NCI-H82 (cell line): Measurements from ENCODE around the gene SSBP3.
A peak's percentile ranks its signal among the peaks of the same experiment; 100 is the strongest.

Source experiments
- DNase-seq: peaks from one replicate; lab custom pipeline; 2025; lab: John Stamatoyannopoulos, UW

Gene SSBP3

DNA sequence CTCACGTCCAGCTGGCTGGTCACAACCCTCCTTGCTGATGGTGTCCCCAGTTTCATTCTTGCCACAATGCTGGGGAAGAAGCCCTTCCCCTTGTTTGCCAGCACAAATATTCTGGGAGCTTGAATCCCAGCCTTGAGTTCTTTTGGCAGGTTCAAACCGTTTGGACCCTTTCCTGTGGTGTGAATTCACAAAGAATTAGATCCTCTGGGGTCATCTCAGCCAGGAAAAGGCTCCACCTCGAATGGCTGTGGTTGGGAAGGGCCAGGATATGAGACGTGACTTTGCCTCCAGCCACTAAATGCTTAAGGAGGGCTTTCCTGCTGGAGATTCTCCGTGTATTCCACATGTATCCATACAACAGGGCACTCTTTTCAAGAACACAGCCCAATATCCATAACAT, 139.3 kb downstream of the SSBP3 start:
- no peak for DNase-seq

DNA sequence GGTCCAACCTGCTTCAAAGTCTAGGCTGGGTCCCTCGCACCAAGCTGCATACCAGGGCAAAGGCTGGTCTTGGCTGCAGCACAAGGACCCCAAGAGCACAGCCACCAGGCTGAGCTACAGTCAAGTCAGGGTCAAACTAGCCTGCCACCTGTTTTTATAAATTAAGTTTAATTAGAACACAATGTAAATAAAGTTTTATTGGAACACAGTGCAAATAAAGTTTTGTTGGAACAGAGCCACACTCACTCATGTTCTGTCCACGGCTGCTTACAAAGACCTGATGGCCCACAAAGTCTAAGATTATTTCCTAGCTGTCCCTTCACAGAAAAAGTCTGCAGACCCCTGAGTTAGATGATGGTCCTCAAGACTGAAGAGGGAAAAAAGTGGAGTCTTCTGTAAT, 140.0 kb downstream of the SSBP3 start:
- no peak for DNase-seq

DNA sequence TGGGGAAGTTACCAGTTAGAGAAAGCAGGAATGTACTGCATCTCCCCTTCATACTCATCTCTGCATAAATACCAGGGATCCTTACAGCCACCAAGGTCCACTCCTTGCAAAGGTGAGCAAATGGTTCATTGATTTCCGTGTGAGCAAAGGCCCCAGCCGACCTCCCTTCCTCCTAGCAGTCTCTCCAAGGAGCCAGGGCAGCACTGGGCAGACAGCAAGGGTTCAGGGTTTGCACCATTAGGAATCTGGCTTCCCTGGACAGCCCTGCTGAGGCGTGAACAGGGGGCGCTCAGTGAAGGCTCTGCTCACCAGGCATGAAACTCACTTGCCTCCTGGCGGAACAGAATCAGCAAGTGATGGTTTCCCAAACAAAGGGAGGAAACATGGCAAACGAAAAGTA, 140.5 kb downstream of the SSBP3 start:
- DNase-seq, result no peak

DNA sequence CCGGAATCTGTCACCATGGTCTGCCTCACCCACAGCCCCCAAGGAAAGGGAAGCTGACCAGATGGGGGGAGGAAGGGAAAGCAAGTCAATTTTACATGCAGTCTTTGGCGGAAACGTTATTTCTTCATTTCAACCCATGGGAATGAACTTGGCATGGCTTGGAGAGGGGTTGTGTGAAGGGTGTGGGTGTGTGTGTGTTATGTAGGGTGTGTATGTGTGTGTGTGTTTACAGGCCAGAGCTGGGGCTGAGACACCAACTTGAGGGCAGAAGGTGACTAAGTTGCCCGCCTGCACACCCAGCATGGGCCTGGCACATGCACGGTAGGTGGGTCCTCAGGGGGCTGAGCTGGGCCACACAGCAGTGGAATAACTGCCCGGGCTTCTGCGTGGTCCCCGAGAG, 141.1 kb downstream of the SSBP3 start:
- DNase-seq, result no peak

DNA sequence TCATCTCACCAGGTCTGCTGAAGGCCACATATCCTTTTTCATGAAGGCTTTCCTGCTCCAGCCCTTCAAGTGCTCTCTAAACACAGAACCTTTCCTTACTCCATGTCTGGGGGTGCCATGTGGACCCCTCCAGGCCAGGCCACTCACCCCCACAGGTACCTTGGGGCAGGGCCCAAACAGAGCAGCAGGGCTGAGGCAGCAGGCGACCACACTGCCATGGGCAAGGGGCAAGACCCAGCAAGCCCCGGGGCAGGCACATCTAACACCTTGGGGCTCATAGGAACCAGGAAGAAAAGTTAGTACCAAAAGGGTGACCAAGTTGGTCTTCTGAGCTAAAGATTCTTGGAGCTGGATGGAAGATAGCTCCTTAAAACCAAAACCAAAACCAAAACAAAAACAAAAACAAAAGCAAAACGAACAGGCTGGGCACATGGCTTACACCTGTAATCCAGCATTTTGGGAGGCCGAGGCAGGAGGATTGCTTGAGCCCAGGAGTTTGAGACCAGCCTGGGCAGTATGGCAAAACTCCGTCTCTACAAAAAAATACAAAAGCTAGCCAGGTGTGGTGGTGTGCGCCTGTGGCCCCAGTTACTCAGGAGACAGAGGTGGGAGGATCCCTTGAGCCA, 142.5 kb downstream of the SSBP3 start:
- DNase-seq, result no peak

- no peak for DNase-seq
These were observed 143.9 kb downstream of the SSBP3 start for GRCh38 chr1:54262244-54262643.

- DNase-seq, result no peak
These were observed 145.4 kb downstream of the SSBP3 start for GRCh38 chr1:54260810-54261209.

GRCh38 chr1:54259546-54260140, 146.6 kb downstream of the SSBP3 start:
- no peak for DNase-seq

- no peak for DNase-seq
These were observed 148.3 kb downstream of the SSBP3 start for GRCh38 chr1:54257876-54258275.

- no peak for DNase-seq
These were observed 148.9 kb downstream of the SSBP3 start for GRCh38 chr1:54257346-54257620.

GRCh38 chr1:54256522-54257345, 149.5 kb downstream of the SSBP3 start:
- peak; percentile 85 for DNase-seq

GRCh38 chr1:54255026-54255702, 151.0 kb downstream of the SSBP3 start:
- no peak for DNase-seq

GRCh38 chr1:54254055-54254454, 152.1 kb downstream of the SSBP3 start:
- DNase-seq, result no peak

GRCh38 chr1:54253480-54253879, 152.7 kb downstream of the SSBP3 start:
- DNase-seq, result no peak

- no peak for DNase-seq
These were observed 153.7 kb downstream of the SSBP3 start for GRCh38 chr1:54252371-54252936.

DNA sequence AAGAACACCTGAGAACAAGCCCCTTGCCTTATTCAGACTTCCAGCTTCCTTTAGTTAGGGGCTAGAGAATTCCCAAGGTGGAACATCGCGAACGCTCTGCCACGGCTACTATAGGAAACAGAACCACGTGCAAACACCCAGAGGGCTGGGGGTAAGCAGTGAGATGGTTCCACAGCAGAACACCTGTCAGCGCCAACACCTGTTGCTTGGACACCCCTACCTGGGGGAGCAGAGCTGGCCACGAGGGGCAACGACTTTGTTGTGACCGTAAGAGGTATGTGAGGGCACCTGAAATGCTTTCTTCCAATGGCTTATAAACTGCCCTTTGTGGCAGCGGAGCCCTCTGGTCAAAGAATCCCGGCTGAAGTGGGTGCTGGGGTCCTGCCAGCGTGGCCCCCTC, 155.5 kb downstream of the SSBP3 start:
- DNase-seq, result no peak

GRCh38 chr1:54249819-54250435, 156.3 kb downstream of the SSBP3 start:
- peak; percentile 46 for DNase-seq

- DNase-seq, result no peak
These were observed 157.2 kb downstream of the SSBP3 start for GRCh38 chr1:54248966-54249365.

DNA sequence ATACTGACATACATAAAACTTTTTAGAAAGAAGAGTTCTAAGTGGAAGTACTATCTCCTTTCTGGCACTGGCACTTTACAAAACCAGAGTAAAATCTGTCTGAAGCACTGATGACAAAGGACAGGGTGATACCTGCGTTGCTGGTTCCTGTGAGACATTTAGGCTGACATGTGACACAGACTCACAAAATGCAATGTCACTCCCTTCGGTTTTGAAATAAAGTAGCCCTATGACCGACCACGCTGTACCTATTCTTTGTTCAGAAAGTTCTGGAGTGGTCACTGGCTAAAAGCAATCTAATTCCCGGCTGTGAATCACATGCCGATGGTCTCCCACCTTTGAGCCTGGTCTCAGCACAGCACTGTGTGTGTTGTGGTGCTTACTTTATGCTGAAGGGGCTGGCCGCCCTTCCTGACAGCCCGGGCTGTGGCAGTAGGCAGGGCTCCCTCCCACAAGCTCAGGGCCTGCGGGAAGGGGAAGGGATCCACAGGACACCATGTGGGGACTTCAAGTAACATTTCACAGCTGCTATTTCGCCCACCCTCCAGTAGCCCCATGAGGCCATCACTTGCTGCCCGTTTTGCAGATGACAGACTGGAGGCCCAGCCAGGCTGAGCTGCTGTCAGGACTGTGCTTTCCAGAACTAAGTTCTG, 158.2 kb downstream of the SSBP3 start:
- DNase-seq, result no peak

- peak; percentile 97 for DNase-seq
These were observed 160.0 kb downstream of the SSBP3 start for GRCh38 chr1:54246116-54246721.

DNA sequence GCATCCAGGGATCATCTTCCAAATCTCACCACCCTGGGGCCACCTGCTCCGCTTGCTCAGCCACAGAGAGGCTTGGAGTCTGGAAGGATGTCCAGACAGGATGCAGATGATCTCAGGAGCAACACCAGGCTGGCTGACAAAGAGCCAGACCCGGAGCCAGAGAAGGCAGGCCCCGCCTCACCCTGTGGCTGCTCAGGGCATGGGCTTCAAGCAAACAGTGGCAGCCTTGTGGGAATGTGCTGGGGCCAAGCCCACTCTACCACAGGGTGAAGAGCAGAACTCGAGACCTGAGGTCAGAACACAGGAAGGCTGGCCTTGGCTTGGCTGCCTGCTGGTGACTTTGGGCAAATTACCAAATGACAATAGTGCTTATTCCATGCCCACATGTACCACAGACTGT, 160.7 kb downstream of the SSBP3 start:
- no peak for DNase-seq
